DOHH2 (cell line): ENCODE measurements around the gene REG1B.

Experiments
- H3F3A ChIP-seq: fragments of 200-600 bp; sonication (generic), shearing (Covaris generic); 2 replicates; pipeline ENCODE4 v1.6.0; 2016; ENCODE audit warnings: antibody characterized with exemption, mild to moderate bottlenecking; ENCODE audit not compliant: control insufficient read depth, insufficient read depth
- H3K27ac ChIP-seq: fragments of 200-600 bp; sonication (generic); 2 replicates; pipeline ENCODE4 v1.5.1; 2014; ENCODE audit warnings: low read depth, mild to moderate bottlenecking, low read length, moderate library complexity
- H3K27me3 ChIP-seq: fragments of 200-600 bp; sonication (generic); 2 replicates; pipeline ENCODE4 v1.6.1; 2014; ENCODE audit warnings: mild to moderate bottlenecking, low read length, mixed read lengths; ENCODE audit not compliant: control insufficient read depth
- H3K36me3 ChIP-seq: fragments of 200-600 bp; sonication (generic); 2 replicates; pipeline ENCODE4 v1.6.1; 2014; ENCODE audit warnings: mild to moderate bottlenecking, low read length, moderate library complexity, mixed read lengths; ENCODE audit not compliant: control insufficient read depth
- H3K4me1 ChIP-seq: fragments of 200-600 bp; sonication (generic); 2 replicates; pipeline ENCODE4 v1.6.1; 2014; ENCODE audit warnings: mild to moderate bottlenecking, low read length, mixed read lengths; ENCODE audit not compliant: control insufficient read depth
- H3K4me2 ChIP-seq: fragments of 200-600 bp; sonication (generic); 2 replicates; pipeline ENCODE4 v1.6.0; 2014; ENCODE audit warnings: mild to moderate bottlenecking, low read length, moderate library complexity
- H3K4me3 ChIP-seq: fragments of 200-600 bp; sonication (generic); 2 replicates; pipeline ENCODE4 v1.5.1; 2014; ENCODE audit warnings: mild to moderate bottlenecking, low read length, mixed read lengths
- H3K79me2 ChIP-seq: fragments of 200-600 bp; sonication (generic); 2 replicates; pipeline ENCODE4 v1.6.1; 2014; ENCODE audit warnings: mild to moderate bottlenecking, low read length, mixed read lengths; ENCODE audit not compliant: control insufficient read depth
- H3K9me2 ChIP-seq: fragments of 200-600 bp; sonication (generic); replicated peaks from 2 replicates; pipeline ENCODE4 v1.6.1; 2014; ENCODE audit warnings: mild to moderate bottlenecking, low read length, mixed read lengths; ENCODE audit not compliant: control insufficient read depth
- H3K9me3 ChIP-seq: fragments of 200-600 bp; sonication (generic); 2 replicates; pipeline ENCODE4 v1.6.1; 2014; ENCODE audit warnings: antibody characterized with exemption, low read length, mixed read lengths; ENCODE audit not compliant: control insufficient read depth, insufficient read depth
- H4K20me1 ChIP-seq: fragments of 200-600 bp; sonication (generic); 2 replicates; pipeline ENCODE4 v1.6.0; 2014; ENCODE audit warnings: low read depth, mild to moderate bottlenecking, antibody characterized with exemption, low read length, moderate library complexity; ENCODE audit not compliant: control insufficient read depth, insufficient read depth
- EZH2phosphoT487 ChIP-seq: fragments of 200-600 bp; sonication (generic); IDR thresholded peaks from 2 replicates; pipeline ENCODE4 v1.6.1; 2017; ENCODE audit warnings: borderline replicate concordance, mild to moderate bottlenecking, antibody characterized with exemption, low read length, moderate library complexity, mixed read lengths
- TF ChIP-seq, protein P1 (sequence below): fragments of 200-600 bp; sonication (generic); IDR thresholded peaks from one replicate; pipeline ENCODE4 v1.5.1; 2014; ENCODE audit warnings: antibody characterized with exemption, mild to moderate bottlenecking, low read depth, low read length; ENCODE audit not compliant: poor library complexity, severe bottlenecking

Gene REG1B

DNA sequence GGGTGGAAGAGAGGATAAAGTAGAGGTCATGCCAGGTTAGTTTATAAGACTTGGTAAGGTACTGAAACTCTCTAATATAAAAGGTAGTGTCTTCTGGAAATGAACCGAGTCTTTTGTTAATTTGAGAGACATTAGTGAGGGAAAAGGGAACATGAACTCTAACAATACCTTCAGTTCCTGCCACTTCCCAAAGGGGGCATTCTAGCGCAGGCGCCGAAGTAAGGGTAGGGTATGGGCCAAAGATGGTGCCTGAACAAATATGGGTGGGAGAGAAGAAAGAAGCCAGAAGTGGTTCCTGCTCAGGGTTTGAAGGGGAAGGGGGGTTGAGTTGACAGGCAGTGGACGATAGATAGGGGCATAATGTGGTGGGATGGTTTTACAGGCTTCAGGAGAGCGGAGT, 10.1 kb upstream of the REG1B start:
- H3K9me3 ChIP-seq = no peaks in the 10 kb centered on the region
- no peak for TF ChIP-seq EZH2phosphoT487
- TF ChIP-seq, protein P1, sequence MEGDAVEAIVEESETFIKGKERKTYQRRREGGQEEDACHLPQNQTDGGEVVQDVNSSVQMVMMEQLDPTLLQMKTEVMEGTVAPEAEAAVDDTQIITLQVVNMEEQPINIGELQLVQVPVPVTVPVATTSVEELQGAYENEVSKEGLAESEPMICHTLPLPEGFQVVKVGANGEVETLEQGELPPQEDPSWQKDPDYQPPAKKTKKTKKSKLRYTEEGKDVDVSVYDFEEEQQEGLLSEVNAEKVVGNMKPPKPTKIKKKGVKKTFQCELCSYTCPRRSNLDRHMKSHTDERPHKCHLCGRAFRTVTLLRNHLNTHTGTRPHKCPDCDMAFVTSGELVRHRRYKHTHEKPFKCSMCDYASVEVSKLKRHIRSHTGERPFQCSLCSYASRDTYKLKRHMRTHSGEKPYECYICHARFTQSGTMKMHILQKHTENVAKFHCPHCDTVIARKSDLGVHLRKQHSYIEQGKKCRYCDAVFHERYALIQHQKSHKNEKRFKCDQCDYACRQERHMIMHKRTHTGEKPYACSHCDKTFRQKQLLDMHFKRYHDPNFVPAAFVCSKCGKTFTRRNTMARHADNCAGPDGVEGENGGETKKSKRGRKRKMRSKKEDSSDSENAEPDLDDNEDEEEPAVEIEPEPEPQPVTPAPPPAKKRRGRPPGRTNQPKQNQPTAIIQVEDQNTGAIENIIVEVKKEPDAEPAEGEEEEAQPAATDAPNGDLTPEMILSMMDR = no peak
- H3K27me3 ChIP-seq = no peaks in the 10 kb centered on the region
- no peaks in the 10 kb centered on the region for H4K20me1 ChIP-seq
- no peaks in the 10 kb centered on the region for H3F3A ChIP-seq
- H3K4me3 ChIP-seq = no peak overlapping the region
- no peak overlapping the region for H3K4me2 ChIP-seq
- H3K27ac ChIP-seq = no peak overlapping the region
- H3K9me2 ChIP-seq = no peaks in the 10 kb centered on the region
- H3K36me3 ChIP-seq = no peaks in the 10 kb centered on the region
- no peaks in the 10 kb centered on the region for H3K4me1 ChIP-seq
- no peaks in the 10 kb centered on the region for H3K79me2 ChIP-seq

DNA sequence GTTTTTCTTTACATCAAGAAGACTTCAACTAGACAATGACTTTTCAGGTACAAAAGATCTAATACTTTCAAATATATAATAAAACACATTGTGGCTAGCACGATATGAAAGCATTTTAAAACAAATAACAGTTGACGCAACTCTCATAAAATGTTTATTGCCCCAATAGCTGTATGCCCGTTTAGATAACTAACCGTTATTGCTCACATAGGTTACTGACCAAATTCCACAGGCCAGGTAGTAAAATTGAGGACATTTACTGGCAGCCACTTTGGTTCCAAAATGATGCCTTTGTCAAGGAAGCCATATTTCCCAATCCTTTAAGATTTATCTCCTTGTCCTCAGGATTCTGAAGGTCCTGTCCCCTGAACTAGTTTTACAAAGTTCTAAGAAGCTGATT, 2.9 kb upstream of the REG1B start:
- Histone ChIP-seq H3K4me1 (no peaks in the 10 kb centered on the region), H3K9me3 (no peaks in the 10 kb centered on the region), H3K36me3 (no peaks in the 10 kb centered on the region), H4K20me1 (no peaks in the 10 kb centered on the region), H3F3A (no peaks in the 10 kb centered on the region), H3K4me2 (no peak overlapping the region), H3K79me2 (no peaks in the 10 kb centered on the region), H3K9me2 (no peaks in the 10 kb centered on the region), H3K27me3 (no peaks in the 10 kb centered on the region), H3K27ac (no peak overlapping the region), H3K4me3 (no peak overlapping the region)
- TF ChIP-seq EZH2phosphoT487 = no peak

DNA sequence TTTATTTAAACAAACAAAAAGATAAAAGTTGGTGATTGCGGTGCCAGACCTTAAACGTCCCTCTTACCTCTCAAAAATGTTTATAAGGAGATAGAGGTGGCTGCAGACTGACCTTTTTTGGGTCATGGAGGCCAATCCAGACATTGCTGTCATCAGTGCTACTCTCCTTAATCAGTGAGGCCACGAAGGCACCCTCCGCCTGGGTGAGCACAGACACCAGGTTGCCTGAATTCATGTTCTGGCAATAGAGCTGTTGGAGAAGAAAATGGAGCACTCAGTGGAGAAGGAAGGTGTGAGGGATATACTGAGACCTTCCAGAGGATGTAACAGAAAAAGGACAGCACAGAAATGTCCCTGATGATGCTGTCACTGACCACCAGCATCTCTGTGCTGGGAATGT, 1.5 kb downstream of the REG1B start:
- Histone ChIP-seq H3K27me3 (no peaks in the 10 kb centered on the region), H3K4me1 (no peaks in the 10 kb centered on the region), H3K4me2 (no peak overlapping the region), H4K20me1 (no peaks in the 10 kb centered on the region), H3K36me3 (no peaks in the 10 kb centered on the region), H3K79me2 (no peaks in the 10 kb centered on the region), H3K9me3 (no peaks in the 10 kb centered on the region), H3K4me3 (no peak overlapping the region), H3K9me2 (no peaks in the 10 kb centered on the region), H3F3A (no peaks in the 10 kb centered on the region), H3K27ac (no peak overlapping the region)
- TF ChIP-seq, protein P1 = no peak
- no peak for TF ChIP-seq EZH2phosphoT487

DNA sequence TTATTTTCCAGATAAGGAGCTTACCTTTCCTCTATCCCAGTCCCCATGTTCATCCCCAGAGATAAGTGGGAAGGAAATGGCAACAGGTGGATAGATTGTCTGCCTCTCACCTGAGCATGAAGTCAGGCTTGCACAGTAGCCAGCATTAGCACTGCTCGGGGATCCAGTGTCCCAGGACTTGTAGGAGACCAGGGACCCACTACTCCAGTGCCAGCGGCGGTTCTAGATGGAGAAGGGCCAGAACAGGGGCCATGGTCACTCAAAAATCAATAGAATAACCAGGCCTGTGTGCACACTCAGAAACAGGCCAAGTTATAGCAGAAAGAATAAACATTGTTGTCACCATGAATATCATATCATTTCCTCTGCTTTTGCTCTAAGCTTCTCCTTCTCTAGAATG, 2.4 kb downstream of the REG1B start:
- H3K4me2 ChIP-seq = no peak overlapping the region
- TF ChIP-seq EZH2phosphoT487 = no peak
- TF ChIP-seq, protein P1 = no peak
- no peaks in the 10 kb centered on the region for H3K9me3 ChIP-seq
- H3K4me1 ChIP-seq = no peaks in the 10 kb centered on the region
- H3K36me3 ChIP-seq = no peaks in the 10 kb centered on the region
- H3K4me3 ChIP-seq = no peak overlapping the region
- no peaks in the 10 kb centered on the region for H3F3A ChIP-seq
- no peaks in the 10 kb centered on the region for H3K9me2 ChIP-seq
- H3K27ac ChIP-seq = no peak overlapping the region
- H4K20me1 ChIP-seq = no peaks in the 10 kb centered on the region
- H3K27me3 ChIP-seq = no peaks in the 10 kb centered on the region
- H3K79me2 ChIP-seq = no peaks in the 10 kb centered on the region
